H9 (cell line): ENCODE results near the gene SCFD2. TPM values are rescaled to one million over a fixed set of nuclear protein-coding genes. Genes with fewer than 3 reads are reported as not detected.

Experiments used
- DNase-seq: peaks from one replicate; pipeline ENCODE4 v3.0.0-alpha.2; 2017
- H2AFZ ChIP-seq: one replicate; pipeline ENCODE4 v1.6.1; 2013; ENCODE audit warnings: mild to moderate bottlenecking, low read length, control low read depth, moderate library complexity
- H2AK5ac ChIP-seq: 2 replicates; pipeline ENCODE4 v1.6.1; 2013; ENCODE audit warnings: low read length, control low read depth, mixed read lengths; ENCODE audit not compliant: insufficient read length
- H2BK120ac ChIP-seq: one replicate; pipeline ENCODE4 v1.6.1; 2013; ENCODE audit warnings: low read depth, mild to moderate bottlenecking, low read length, control low read depth, inconsistent platforms; ENCODE audit not compliant: poor library complexity, severe bottlenecking
- H2BK12ac ChIP-seq: 2 replicates; pipeline ENCODE4 v1.6.1; 2013; ENCODE audit warnings: low read length, control low read depth, mixed read lengths, low read depth; ENCODE audit not compliant: insufficient read length
- H2BK15ac ChIP-seq: 2 replicates; pipeline ENCODE4 v1.6.1; 2013; ENCODE audit warnings: low read depth, low read length, control low read depth
- H2BK20ac ChIP-seq: one replicate; pipeline ENCODE4 v1.6.1; 2013; ENCODE audit warnings: low read depth, mild to moderate bottlenecking, low read length, control low read depth, inconsistent platforms; ENCODE audit not compliant: poor library complexity, severe bottlenecking
- H2BK5ac ChIP-seq: 2 replicates; pipeline ENCODE4 v1.6.1; 2013; ENCODE audit warnings: low read length, control low read depth, mixed read lengths; ENCODE audit not compliant: insufficient read length
- H3K14ac ChIP-seq: 2 replicates; pipeline ENCODE4 v1.6.1; 2013; ENCODE audit warnings: low read length, control low read depth; ENCODE audit not compliant: insufficient read depth
- H3K18ac ChIP-seq: 2 replicates; pipeline ENCODE4 v1.6.1; 2013; ENCODE audit warnings: low read depth, mild to moderate bottlenecking, mixed read lengths, low read length, control low read depth; ENCODE audit not compliant: insufficient read length
- H3K23ac ChIP-seq: 2 replicates; pipeline ENCODE4 v1.6.1; 2013; ENCODE audit warnings: low read length, control low read depth, mixed read lengths, low read depth; ENCODE audit not compliant: insufficient read length
- H3K23me2 ChIP-seq: 2 replicates; pipeline ENCODE4 v1.6.1; 2013; ENCODE audit warnings: low read depth, mild to moderate bottlenecking, mixed read lengths, low read length, control low read depth; ENCODE audit not compliant: insufficient read length, poor library complexity, severe bottlenecking
- H3K27ac ChIP-seq: 2 replicates; pipeline ENCODE4 v1.5.1; 2013; ENCODE audit warnings: low read length, control low read depth, mixed read lengths, low read depth; ENCODE audit not compliant: insufficient read length
- H3K27me3 ChIP-seq: 2 replicates; pipeline ENCODE4 v1.6.1; 2013; ENCODE audit warnings: low read length, control low read depth, inconsistent platforms; ENCODE audit not compliant: insufficient read depth
- H3K4ac ChIP-seq: 2 replicates; pipeline ENCODE4 v1.6.1; 2013; ENCODE audit warnings: low read depth, mild to moderate bottlenecking, control low read depth, inconsistent platforms, low read length, moderate library complexity
- H3K4me1 ChIP-seq: 2 replicates; pipeline ENCODE4 v1.6.1; 2013; ENCODE audit warnings: low read length, control low read depth, inconsistent platforms; ENCODE audit not compliant: insufficient read depth
- H3K4me2 ChIP-seq: 2 replicates; pipeline ENCODE4 v1.6.1; 2013; ENCODE audit warnings: low read length, control low read depth, mixed read lengths; ENCODE audit not compliant: insufficient read length, insufficient read depth
- H3K56ac ChIP-seq: 2 replicates; pipeline ENCODE4 v1.6.1; 2013; ENCODE audit warnings: low read depth, mild to moderate bottlenecking, mixed read lengths, low read length, control low read depth; ENCODE audit not compliant: insufficient read length
- H3K79me1 ChIP-seq: 2 replicates; pipeline ENCODE4 v1.6.1; 2013; ENCODE audit warnings: low read depth, mild to moderate bottlenecking, moderate library complexity, low read length, control low read depth, inconsistent platforms; ENCODE audit not compliant: insufficient read depth, poor library complexity, severe bottlenecking
- H3K79me2 ChIP-seq: 2 replicates; pipeline ENCODE4 v1.6.1; 2013; ENCODE audit warnings: low read length, control low read depth, inconsistent platforms; ENCODE audit not compliant: insufficient read depth
- H3K9ac ChIP-seq: 2 replicates; pipeline ENCODE4 v1.6.1; 2013; ENCODE audit warnings: low read length, control low read depth, mixed read lengths; ENCODE audit not compliant: insufficient read length; ENCODE audit errors: extremely low read depth
- H3K9me3 ChIP-seq: one replicate; pipeline ENCODE4 v1.6.1; 2013; ENCODE audit warnings: low read depth, low read length, inconsistent platforms; ENCODE audit not compliant: control insufficient read depth
- H3T11ph ChIP-seq: one replicate; pipeline ENCODE4 v1.6.1; 2013; ENCODE audit warnings: mild to moderate bottlenecking, low read length, control low read depth, inconsistent platforms
- H4K20me1 ChIP-seq: one replicate; pipeline ENCODE4 v1.6.1; 2013; ENCODE audit not compliant: control insufficient read depth, insufficient read length, insufficient read depth
- H4K5ac ChIP-seq: 2 replicates; pipeline ENCODE4 v1.6.1; 2013; ENCODE audit warnings: low read depth, mild to moderate bottlenecking, mixed read lengths, low read length, control low read depth; ENCODE audit not compliant: insufficient read length
- H4K8ac ChIP-seq: replicated peaks from 2 replicates; pipeline ENCODE4 v1.6.1; 2013; ENCODE audit warnings: low read length, control low read depth, mixed read lengths, low read depth; ENCODE audit not compliant: insufficient read length
- H4K91ac ChIP-seq: 2 replicates; pipeline ENCODE4 v1.6.1; 2013; ENCODE audit warnings: low read depth, mild to moderate bottlenecking, moderate library complexity, mixed read lengths, low read length, control low read depth; ENCODE audit not compliant: insufficient read length
- H3K27ac Mint-ChIP-seq, 3 experiments: 2 replicates in 2 of 3; 3 replicates in 1 of 3; pipeline ENCODE4 v1.8.0; 2020 to 2021; ENCODE audit warnings: mixed read lengths in 3 of 3, mild to moderate bottlenecking in 1 of 3, moderate library complexity in 1 of 3
- H3K27me3 Mint-ChIP-seq: 2 replicates; pipeline ENCODE4 v1.8.0; 2021; ENCODE audit warnings: low read depth, mild to moderate bottlenecking, moderate library complexity, mixed read lengths
- H3K36me3 Mint-ChIP-seq, 3 experiments: 2 replicates in 2 of 3; 3 replicates in 1 of 3; pipeline ENCODE4 v1.8.0; 2020 to 2021; ENCODE audit warnings: low read depth in 3 of 3, mixed read lengths in 3 of 3; ENCODE audit not compliant: insufficient read depth in 1 of 3
- H3K4me1 Mint-ChIP-seq, 2 experiments: 2 replicates each; pipeline ENCODE4 v1.8.0; 2020; ENCODE audit warnings: mixed read lengths in 2 of 2
- H3K4me3 Mint-ChIP-seq, 2 experiments: 2 replicates in 1 of 2; 3 replicates in 1 of 2; pipeline ENCODE4 v1.8.0; 2020 to 2021; ENCODE audit warnings: mild to moderate bottlenecking in 2 of 2, mixed read lengths in 2 of 2, moderate library complexity in 1 of 2
- H3K9me3 Mint-ChIP-seq, 2 experiments: 2 replicates in 1 of 2; 3 replicates in 1 of 2; pipeline ENCODE4 v1.8.0; 2020; ENCODE audit warnings: mild to moderate bottlenecking in 2 of 2, mixed read lengths in 2 of 2, moderate library complexity in 1 of 2
- WGBS: extraction: QIAGEN DNeasy Blood & Tissue Kit; methylation state at CpG from one replicate; pipeline ENCODE4 v1.1.7; 2013; ENCODE audit warnings: missing lambda C conversion rate, low lambda C conversion rate, mixed read lengths; ENCODE audit not compliant: insufficient read length; ENCODE audit errors: extremely low coverage; 5-methylcytosine and 5-hydroxymethylcytosine counted together
- total RNA-seq: library from RNA; stranded (reverse); gene quantifications from 2 replicates; pipeline ENCODE4 v1.2.1, GENCODE V29; 2021
- TF ChIP-seq, protein P1 (sequence below): fragments of 200-600 bp; sonication (generic); conservative IDR thresholded peaks from 3 replicates; pipeline ENCODE4 v1.8.0; 2021; ENCODE audit warnings: antibody characterized with exemption, mild to moderate bottlenecking

Gene SCFD2
- total RNA-seq, 1 experiment from 2014 or later, result 10.1 TPM

DNA sequence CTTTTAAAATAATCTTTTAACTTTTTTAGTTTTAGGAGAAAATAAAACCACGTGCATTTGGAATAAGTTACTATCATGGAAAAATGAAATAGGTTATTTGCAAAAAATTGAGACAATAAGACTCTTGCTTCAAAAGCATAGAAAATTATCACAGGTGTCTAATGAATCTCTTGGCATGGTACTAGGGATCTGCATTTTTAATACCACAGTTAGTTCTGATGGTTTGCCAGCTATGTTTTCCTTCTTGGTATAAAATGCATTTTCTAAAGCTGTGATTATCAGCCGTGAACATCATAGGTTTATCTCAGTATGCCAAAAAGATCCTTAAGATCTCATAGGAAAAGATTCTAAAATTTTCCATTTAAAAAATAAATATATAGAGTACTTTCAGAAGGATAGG lies 419.9 kb downstream of the SCFD2 start:
- Histone ChIP-seq H3K4me2 (no peak overlapping the region), H4K20me1 (no peaks in the 10 kb centered on the region), H2BK5ac (no peak overlapping the region), H3K27ac (no peak overlapping the region), H2AK5ac (no peak overlapping the region), H3K4me1 (peaks cover 5% of the 10 kb centered on the region; the same call in 1 of the 2 replicates), H3K9me3 (no peaks in the 10 kb centered on the region), H3T11ph (no peak overlapping the region), H4K5ac (no peak overlapping the region), H3K14ac (no peak overlapping the region), H4K8ac (no peak overlapping the region), H3K79me1 (no peaks in the 10 kb centered on the region), H2BK120ac (no peak overlapping the region), H3K18ac (no peak overlapping the region), H3K23ac (no peak overlapping the region), H3K27me3 (no peaks in the 10 kb centered on the region), H3K79me2 (no peaks in the 10 kb centered on the region), H3K9ac (no peak overlapping the region), H2BK15ac (no peak overlapping the region), H3K56ac (no peak overlapping the region), H3K4ac (no peak overlapping the region), H3K23me2 (no peaks in the 10 kb centered on the region), H2AFZ (no peak overlapping the region), H2BK20ac (no peak overlapping the region), H4K91ac (no peak overlapping the region), H2BK12ac (no peak overlapping the region)
- no peaks in the 10 kb centered on the region for H3K36me3 Mint-ChIP-seq
- H3K4me3 Mint-ChIP-seq, result no peak overlapping the region
- peaks cover 29 to 35% of the 10 kb centered on the region in 2 experiments for H3K4me1 Mint-ChIP-seq
- no peak overlapping the region for H3K27ac Mint-ChIP-seq
- whole genome bisulfite sequencing, result no CpG with 5 or more reads among the region's 2 CpGs
- TF ChIP-seq, protein P1, sequence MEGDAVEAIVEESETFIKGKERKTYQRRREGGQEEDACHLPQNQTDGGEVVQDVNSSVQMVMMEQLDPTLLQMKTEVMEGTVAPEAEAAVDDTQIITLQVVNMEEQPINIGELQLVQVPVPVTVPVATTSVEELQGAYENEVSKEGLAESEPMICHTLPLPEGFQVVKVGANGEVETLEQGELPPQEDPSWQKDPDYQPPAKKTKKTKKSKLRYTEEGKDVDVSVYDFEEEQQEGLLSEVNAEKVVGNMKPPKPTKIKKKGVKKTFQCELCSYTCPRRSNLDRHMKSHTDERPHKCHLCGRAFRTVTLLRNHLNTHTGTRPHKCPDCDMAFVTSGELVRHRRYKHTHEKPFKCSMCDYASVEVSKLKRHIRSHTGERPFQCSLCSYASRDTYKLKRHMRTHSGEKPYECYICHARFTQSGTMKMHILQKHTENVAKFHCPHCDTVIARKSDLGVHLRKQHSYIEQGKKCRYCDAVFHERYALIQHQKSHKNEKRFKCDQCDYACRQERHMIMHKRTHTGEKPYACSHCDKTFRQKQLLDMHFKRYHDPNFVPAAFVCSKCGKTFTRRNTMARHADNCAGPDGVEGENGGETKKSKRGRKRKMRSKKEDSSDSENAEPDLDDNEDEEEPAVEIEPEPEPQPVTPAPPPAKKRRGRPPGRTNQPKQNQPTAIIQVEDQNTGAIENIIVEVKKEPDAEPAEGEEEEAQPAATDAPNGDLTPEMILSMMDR, result no peak
- no peaks in the 10 kb centered on the region for H3K27me3 Mint-ChIP-seq
- H3K9me3 Mint-ChIP-seq, result no peaks in the 10 kb centered on the region
- no peak for DNase-seq
